Hematopoietic multipotent progenitor cell (in vitro differentiated cells): ENCODE data around the gene PLXNA4. TPM values are rescaled to one million over a fixed set of nuclear protein-coding genes. Genes with fewer than 3 reads are reported as not detected.

Experiments
- DNase-seq, 3 donors: peaks; one replicate each; pipeline ENCODE4 v3.0.0-alpha.2; 2011 to 2015; ENCODE audit warnings: low read depth in 2 of 3, low spot score in 2 of 3
- total RNA-seq: library from RNA; depleted of rRNA; stranded (reverse); fragments of >200 nt; gene quantifications from one replicate; pipeline ENCODE4 v1.2.3, GENCODE V29; 2012

PLXNA4 gene
- total RNA-seq, 1 donor, result 0.27 TPM

GRCh38 chr7:132137681-132138080 lies 438.6 kb downstream of the PLXNA4 start:
- DNase-seq, result no peak

- no peak for DNase-seq
These were observed 440.4 kb downstream of the PLXNA4 start for GRCh38 chr7:132135746-132136385.

- no peak for DNase-seq
These were observed 441.3 kb downstream of the PLXNA4 start for GRCh38 chr7:132134814-132135445.

- no peak for DNase-seq
These were observed 442.8 kb downstream of the PLXNA4 start for GRCh38 chr7:132133501-132133900.

GRCh38 chr7:132131196-132131595 lies 445.1 kb downstream of the PLXNA4 start:
- no peak for DNase-seq

GRCh38 chr7:132130497-132130896 lies 445.8 kb downstream of the PLXNA4 start:
- DNase-seq, result no peak

- DNase-seq, result no peak
These were observed 450.2 kb downstream of the PLXNA4 start for GRCh38 chr7:132125872-132126595.

GRCh38 chr7:132125096-132125495 lies 451.2 kb downstream of the PLXNA4 start:
- no peak for DNase-seq

GRCh38 chr7:132124575-132124974 lies 451.7 kb downstream of the PLXNA4 start:
- DNase-seq, result no peak

GRCh38 chr7:132123773-132124172 lies 452.5 kb downstream of the PLXNA4 start:
- no peak for DNase-seq

GRCh38 chr7:132122901-132123300 lies 453.4 kb downstream of the PLXNA4 start:
- DNase-seq, result no peak

GRCh38 chr7:132121987-132122386 lies 454.3 kb downstream of the PLXNA4 start:
- DNase-seq, result no peak

- no peak for DNase-seq
These were observed 457.6 kb downstream of the PLXNA4 start for GRCh38 chr7:132118641-132119040.

GRCh38 chr7:132117636-132118035 lies 458.6 kb downstream of the PLXNA4 start:
- DNase-seq, result no peak

GRCh38 chr7:132117181-132117580 lies 459.1 kb downstream of the PLXNA4 start:
- no peak for DNase-seq

GRCh38 chr7:132116369-132116768 lies 459.9 kb downstream of the PLXNA4 start:
- DNase-seq, result no peak

- no peak for DNase-seq
These were observed 460.5 kb downstream of the PLXNA4 start for GRCh38 chr7:132115758-132116157.

GRCh38 chr7:132115028-132115427 lies 461.2 kb downstream of the PLXNA4 start:
- DNase-seq, result no peak

- no peak for DNase-seq
These were observed 461.9 kb downstream of the PLXNA4 start for GRCh38 chr7:132114411-132114810.

- no peak for DNase-seq
These were observed 462.5 kb downstream of the PLXNA4 start for GRCh38 chr7:132113536-132114371.

- DNase-seq, result no peak
These were observed 463.6 kb downstream of the PLXNA4 start for GRCh38 chr7:132112657-132113056.
